ENCODE data around the gene PDE9A.

The PDE9A gene

DNA sequence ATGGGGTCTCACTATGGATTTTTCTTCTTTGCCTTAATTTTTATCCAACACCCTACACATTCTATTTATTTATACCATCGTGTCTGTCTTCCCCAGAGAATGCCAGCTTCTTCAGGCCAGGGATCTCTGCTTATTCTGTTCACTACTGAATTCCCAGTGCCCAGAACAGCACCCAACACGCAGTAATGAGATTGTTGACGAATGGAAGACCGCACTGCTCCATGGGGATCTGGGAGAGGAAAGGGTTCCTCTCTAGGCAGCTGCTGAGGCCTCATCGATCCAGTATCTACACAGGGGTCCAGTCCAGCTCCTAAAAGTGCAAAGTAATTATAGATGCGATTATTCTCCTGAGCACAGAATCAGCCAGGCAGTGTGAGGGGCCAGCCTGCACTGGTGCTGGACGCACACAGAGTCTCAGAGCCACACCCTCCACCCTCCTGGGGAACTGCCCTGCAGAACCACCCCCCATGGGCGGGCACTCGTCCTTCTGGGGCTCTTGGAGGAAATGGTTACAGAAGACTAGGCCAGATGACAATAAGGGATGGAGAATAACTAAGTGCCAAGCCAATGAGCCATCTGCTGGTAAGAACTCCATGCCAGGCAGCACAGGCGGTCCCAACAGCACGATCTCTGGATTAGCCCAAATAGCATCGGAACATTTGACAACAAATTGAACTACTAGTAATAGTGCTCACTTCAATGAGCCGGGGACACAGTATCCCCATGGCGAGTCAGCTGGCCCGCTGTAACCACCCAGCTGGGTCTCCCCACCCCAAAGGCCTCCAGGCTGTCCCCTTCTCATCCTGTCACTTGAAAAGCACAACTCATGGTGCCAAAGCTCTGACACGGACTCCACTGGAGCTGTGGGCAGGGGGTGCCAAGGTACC is 1.7 kb upstream of the PDE9A start:
- ChIA-PET CTCF (interaction anchor here (1.0 to 1.8 kb wide), 2 partner anchors 15 to 59 kb away, joined by 4 to 5 read pairs; no protein-coding TSS in a partner anchor), POLR2A (ENCODE audit: low non-redundant PET) (interaction anchor here (0.7 kb wide), 1 partner anchor 52 kb away, joined by 3 read pairs; no protein-coding TSS in a partner anchor)
- TF ChIP-seq, protein P1, sequence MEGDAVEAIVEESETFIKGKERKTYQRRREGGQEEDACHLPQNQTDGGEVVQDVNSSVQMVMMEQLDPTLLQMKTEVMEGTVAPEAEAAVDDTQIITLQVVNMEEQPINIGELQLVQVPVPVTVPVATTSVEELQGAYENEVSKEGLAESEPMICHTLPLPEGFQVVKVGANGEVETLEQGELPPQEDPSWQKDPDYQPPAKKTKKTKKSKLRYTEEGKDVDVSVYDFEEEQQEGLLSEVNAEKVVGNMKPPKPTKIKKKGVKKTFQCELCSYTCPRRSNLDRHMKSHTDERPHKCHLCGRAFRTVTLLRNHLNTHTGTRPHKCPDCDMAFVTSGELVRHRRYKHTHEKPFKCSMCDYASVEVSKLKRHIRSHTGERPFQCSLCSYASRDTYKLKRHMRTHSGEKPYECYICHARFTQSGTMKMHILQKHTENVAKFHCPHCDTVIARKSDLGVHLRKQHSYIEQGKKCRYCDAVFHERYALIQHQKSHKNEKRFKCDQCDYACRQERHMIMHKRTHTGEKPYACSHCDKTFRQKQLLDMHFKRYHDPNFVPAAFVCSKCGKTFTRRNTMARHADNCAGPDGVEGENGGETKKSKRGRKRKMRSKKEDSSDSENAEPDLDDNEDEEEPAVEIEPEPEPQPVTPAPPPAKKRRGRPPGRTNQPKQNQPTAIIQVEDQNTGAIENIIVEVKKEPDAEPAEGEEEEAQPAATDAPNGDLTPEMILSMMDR (conservative IDR thresholded peaks at IDR 0.05; ENCODE audit: low read depth) = no peak
- no peak overlapping the region for H3K27ac ChIP-seq
- DNase-seq (ENCODE audit: low spot score) = no peak

DNA sequence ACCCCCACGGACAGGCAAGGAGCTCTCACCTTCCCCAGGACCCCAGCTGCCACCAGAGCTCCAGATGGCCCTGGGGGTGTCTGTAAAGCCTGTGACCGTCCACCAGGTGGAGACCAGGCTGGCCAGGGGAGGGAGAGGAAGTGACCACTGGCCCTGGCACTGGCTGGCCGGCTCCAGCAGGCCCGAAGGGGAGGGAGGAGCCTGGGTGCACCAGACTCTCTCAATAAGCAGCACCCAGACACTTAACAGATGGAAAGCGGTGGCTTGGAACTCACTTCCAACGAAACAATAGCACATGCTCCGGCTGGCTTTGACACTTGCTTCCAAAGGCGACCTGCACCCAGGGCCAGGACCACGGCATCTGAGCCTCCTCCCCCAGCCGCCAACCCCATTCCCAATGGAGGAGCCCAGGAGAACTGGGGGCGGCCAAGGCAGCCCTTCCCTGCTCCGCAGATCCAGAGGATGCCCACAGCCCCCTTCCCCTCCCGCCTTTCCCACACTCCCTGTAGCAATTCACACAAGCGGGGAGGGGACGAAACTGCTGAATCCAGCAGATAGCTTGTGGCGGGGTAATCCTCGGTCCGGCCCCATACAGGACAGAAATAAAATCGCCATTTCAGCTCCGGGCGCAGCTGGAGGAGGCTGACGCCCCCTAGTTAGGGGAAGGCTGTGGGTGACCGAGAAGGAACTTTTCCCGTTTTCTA is 742 bp upstream of the PDE9A start:
- POLR2A ChIA-PET (ENCODE audit: low non-redundant PET) = no interaction called here

GRCh38 chr21:42654179-42654912 is 925 bp downstream of the PDE9A start:
- POLR2A ChIA-PET (ENCODE audit: low non-redundant PET) = no interaction called here
- no peak overlapping the region for H3K27ac ChIP-seq
- CTCF ChIA-PET = interaction anchor here (0.9 to 1.2 kb wide), 2 partner anchors 13 to 163 kb away, joined by 4 to 9 read pairs; no protein-coding TSS in a partner anchor
- TF ChIP-seq, protein P1 (conservative IDR thresholded peaks at IDR 0.05; ENCODE audit: low read depth) = no peak
- no peak for DNase-seq (ENCODE audit: low spot score)

More for the DNA sequence above, 742 bp upstream of the PDE9A start:
- DNase-seq (ENCODE audit: low spot score) = no peak
- TF ChIP-seq, protein P1 (conservative IDR thresholded peaks at IDR 0.05; ENCODE audit: low read depth) = no peak
- CTCF ChIA-PET = interaction anchor here (0.8 to 1.8 kb wide), 3 partner anchors 9 to 60 kb away, joined by 3 to 5 read pairs (median 4); no protein-coding TSS in a partner anchor
- no peak overlapping the region for H3K27ac ChIP-seq

- POLR2A ChIA-PET (ENCODE audit: low non-redundant PET) = no interaction called here
- CTCF ChIA-PET = interaction anchor here (0.6 to 1.3 kb wide), 3 partner anchors 10 to 274 kb away, joined by 3 to 9 read pairs (median 5); no protein-coding TSS in a partner anchor
- no peak overlapping the region for H3K27ac ChIP-seq
- DNase-seq (ENCODE audit: low spot score) = no peak
- TF ChIP-seq, protein P1 (conservative IDR thresholded peaks at IDR 0.05; ENCODE audit: low read depth) = no peak
These were observed 1.7 kb downstream of the PDE9A start for GRCh38 chr21:42654913-42655795.

DNA sequence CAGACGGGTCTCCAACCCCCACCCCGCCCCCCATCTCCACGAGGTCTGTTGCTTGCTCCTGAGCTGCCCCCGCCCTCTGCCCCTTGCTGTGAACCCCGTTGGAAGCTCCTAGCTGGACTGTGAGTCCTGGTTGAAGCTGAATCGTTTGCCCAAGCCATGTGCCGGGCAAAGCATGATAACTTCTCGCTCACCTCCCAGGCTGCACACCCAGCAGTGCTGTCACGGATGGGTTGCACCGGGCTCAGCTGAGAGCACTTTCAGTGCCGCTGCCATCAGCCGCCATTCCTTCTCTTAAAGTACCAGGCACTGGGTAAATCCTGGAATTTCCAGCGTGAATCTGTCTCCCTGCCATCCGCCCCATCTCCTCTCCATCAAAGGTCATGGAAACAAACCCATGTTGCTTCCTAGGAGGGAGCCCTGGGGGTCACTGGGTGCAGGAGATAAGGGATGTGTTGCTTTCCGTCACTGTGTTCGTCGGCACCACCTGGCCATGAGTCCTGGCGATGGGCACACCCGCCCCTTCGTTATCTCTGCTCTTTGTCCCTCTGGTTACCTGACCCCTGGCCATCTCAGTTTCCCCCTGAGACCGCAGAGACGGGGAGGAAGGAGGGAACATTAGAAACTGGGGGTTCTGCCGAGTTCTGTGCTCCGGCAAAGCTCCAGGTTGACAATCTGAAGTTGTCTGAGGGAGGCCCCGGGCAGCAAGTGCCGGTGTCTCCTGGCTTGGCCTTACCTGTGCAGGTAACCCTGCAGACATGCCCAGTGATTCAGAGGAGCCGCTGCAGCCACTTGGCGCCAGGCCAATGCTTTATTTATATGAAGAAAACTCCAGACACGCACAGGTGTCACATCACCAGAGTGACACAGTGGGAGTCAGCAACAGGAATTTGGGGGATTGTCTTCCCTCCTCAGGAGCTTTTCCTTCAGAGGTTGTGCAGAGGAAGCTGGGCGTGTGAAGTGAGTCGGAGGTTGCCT is 2.7 kb downstream of the PDE9A start:
- TF ChIP-seq, protein P1 (conservative IDR thresholded peaks at IDR 0.05; ENCODE audit: low read depth) = no peak
- DNase-seq (ENCODE audit: low spot score) = no peak
- H3K27ac ChIP-seq = no peak overlapping the region
- ChIA-PET POLR2A (ENCODE audit: low non-redundant PET) (no interaction called here), CTCF (interaction anchor here (0.6 to 1.3 kb wide), 3 partner anchors 11 to 273 kb away, joined by 3 to 5 read pairs (median 3); no protein-coding TSS in a partner anchor)
